Fibroblast of skin of back (primary cell): Measurements from ENCODE around the gene PDYN.
A peak's percentile ranks its signal among the peaks of the same experiment; 100 is the strongest.

ENCODE experiments used
- DNase-seq: peaks from one replicate; pipeline ENCODE4 v3.0.0-alpha.2; 2013

PDYN gene

DNA sequence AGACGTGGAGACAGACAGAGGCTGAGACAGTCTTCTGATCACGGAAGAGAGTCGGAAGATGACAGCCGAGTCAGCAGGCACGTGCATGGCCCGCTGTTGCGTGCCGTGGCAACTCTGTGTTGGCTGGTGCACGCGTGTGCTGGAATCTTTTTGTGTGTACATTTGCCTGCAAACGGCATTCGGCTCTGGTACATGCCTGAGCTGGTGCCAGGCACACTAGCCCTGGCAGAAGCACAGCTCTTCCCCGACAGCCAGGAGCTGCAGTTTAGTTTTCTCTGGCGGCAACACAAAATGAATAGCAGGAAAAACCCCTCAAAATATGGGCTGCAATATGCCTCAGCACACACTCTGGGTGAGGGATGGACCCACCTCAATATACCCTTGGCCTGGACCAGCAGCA lies 769 bp upstream of the PDYN start:
- no peak for DNase-seq

- DNase-seq: no peak
Observed at GRCh38 chr20:1992359-1993110, 1.3 kb downstream of the PDYN start.

DNA sequence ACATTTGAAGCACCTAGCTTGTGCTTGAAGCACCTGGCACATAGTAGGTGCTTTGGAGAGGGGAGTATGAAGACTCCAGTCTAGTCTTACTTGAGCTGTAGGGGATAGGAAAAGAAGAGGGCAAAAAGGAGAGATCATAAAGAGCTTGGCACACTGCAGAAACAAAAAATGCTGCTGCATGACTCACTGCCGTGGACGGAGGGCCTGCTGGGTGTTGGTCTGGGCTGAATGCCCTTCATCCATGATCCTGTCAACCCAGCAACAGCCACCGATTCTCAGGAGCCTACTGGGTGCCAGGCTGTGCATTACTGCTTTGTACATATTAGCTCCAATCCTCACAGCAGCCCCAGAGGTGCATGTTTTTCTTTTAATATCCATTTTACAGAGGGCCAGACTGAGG lies 6.0 kb downstream of the PDYN start:
- peak; percentile 9 for DNase-seq

GRCh38 chr20:1983301-1983700 lies 10.6 kb downstream of the PDYN start:
- DNase-seq: no peak

DNA sequence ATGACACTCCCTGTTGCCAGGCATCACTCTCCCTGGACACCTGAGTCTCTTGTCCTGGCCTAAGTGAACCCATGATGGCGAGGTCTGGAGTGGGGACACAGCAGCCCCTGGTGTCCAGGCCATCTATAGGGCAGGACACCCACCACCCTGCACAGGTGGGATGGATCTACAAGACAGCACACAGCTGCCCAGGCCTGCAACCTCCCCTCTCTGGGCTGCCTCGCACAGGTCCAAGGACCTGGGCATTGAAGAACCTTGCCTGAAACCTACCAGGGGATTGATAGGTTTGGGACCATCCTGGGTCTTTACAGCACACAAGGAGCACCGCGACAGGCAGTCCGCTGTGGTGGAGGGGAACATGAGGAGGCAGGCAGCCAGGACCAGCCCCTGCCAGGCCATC lies 11.2 kb downstream of the PDYN start:
- DNase-seq: no peak

DNA sequence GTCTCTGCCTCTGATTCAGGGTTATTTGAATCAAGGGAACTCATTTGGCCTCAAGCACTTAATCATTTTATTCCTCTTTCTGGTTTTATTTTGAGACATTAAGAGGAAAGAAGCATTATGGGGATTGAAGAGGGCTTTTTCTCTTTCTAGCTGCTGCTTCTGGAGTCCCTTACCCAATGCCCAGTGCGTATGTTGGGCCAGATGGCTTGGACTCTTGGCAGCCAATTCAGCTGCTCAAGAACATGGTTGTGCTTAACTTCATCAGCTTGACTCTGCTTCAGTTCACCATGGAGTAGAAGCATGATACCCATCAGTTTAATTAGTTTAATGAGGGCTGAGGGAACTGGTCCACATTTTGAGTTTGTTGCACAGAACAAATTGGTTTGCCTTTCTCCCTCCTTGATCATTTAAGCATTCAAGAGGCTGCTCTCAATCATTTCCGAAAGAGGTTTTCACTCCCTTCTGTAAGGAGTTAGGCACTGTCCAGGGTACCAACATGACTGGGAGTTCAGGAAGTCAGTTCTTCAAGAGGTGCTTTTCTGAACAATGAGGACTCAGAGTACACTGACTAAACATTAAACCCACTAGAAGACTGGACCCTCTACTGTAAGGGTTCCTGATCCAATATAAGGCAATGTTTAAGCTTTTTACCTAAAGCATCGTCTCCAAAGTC lies 14.6 kb downstream of the PDYN start:
- DNase-seq: no peak

GRCh38 chr20:1975291-1975690 lies 18.6 kb downstream of the PDYN start:
- no peak for DNase-seq

- no peak for DNase-seq
Observed at GRCh38 chr20:1973601-1974440, 20.0 kb downstream of the PDYN start.

GRCh38 chr20:1971893-1972586 lies 21.8 kb downstream of the PDYN start:
- DNase-seq: no peak

GRCh38 chr20:1968964-1969363 lies 24.9 kb downstream of the PDYN start:
- DNase-seq: no peak

DNA sequence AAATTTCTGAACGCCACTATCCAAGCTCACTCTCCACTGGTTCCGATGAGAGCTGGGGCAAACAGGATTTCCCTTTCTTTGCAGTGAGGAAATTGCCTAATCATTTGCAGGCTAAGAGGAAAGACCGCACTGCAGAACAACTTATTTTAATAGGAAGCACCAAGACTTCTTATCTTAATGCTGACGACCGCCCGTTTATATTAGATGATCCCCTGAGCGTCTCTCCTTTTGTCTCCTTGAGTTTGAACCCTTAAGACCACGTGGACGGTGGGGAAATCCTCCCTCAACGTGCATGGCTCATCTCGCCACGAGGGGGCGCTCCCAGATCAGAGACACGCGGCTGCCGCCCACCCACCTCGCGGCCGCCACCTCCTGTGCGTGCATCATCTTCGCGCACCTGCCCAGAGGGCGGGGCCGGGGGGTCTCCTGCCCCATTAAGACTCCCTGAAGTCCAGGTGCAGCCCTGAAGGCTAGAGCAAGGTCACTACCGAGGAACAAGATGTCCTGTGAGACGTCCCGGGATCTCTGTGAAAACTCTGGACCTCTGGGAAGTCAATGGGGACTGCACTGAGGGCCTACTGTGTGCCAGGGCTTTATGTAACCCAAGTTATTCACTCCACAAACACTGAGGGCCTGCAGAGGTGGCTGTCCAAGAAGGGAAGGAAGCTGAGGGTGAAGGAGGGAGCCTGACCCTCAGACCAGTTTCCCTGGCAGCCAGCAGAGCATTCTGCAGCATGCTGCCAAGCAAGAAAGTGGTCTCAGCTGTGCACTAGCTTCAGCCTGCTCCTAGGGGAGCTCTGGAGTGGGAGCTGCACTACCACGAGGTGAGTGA lies 28.1 kb downstream of the PDYN start:
- DNase-seq: peak; percentile 49

DNA sequence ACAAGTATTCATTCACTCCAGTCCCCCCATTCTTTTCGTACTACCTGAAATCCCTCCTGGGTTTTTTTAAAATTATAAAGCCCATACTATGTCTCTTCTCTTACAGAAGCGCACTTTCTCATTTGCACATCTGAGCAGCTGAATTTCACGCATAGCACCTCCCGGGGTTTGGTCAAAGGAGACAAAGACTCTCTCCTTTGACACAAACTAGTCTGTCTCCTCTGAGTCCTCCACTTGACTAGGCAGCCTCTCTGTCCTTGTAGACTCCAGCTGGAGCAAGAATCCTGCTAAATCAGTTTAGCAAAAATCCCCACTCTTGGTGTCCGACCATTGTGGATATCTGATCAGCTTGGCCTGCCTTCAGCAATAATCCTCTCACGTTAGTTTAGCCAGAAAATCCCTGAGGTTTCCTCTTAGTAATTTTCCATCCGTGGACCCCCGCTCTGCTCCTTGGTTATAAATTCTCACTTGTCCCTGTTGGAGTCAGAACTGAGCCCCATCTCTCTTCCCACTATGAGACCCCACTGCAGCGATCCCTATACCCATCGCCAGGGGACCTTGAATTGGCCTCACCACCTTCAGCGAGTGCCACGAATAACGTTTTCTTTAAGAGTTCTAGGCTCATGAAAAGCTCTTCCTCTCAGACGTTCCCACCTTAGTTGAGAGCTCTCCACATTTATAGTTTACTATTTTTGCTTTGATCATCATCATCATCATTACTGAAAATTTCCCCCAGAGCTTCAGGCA lies 29.0 kb downstream of the PDYN start:
- no peak for DNase-seq

DNA sequence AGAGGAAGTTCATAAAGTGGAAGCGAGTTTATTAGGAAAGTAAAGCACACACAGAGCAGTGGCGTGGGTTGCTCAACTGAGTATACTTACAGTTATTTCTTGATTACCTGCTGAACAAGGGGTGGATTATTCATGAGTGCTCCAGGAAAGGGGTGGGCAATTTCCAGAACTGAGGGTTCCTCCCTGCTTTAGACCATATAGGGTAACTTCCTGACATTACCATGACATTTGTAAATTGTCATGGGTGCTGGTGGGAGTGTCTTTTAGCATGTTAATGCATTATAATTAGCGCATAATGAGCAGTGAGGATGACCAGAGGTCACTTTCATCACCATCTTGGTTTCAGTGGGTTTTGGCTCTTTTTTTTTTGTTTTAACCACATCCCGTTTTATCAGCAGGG lies 29.8 kb downstream of the PDYN start:
- DNase-seq: no peak

- no peak for DNase-seq
Observed at GRCh38 chr20:1961374-1961773, 32.5 kb downstream of the PDYN start.

DNA sequence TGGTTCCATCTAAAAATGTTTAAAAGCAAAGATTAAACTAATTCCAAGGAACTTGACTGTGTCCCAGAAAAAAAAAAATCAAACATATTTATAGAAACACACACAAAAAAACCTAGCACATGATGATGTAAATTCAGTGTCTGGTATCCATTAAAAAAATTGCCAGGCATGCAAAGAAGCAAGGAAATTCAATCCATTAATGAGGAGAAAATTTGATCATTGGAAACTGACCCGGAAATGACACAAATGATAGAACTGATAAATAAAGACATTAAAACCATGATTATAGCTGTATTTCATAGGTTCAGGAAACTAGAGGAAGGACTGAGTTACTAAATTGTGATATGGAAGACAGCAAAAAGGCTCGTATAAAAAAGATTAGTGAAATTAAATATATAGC lies 34.7 kb downstream of the PDYN start:
- DNase-seq: no peak

DNA sequence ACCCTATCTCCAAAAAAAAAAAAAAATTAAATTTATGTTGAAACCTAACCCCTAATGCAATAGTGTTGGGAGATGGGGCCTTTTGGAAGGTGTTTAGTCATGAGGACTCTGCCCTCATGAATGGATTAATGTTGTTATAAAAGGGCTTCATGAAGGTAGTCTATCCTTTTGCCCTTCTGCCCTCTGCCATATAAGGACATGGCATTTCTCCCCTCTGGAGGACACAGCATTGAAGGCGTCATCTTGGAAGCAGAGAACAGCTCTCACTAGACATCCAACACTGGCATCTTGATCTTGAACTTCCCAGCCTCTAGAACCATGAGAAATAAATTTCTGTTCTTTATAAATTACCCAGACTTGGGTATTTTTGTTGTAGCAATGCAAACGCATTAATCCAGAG lies 35.4 kb downstream of the PDYN start:
- no peak for DNase-seq

GRCh38 chr20:1955217-1955616 lies 38.6 kb downstream of the PDYN start:
- no peak for DNase-seq

DNA sequence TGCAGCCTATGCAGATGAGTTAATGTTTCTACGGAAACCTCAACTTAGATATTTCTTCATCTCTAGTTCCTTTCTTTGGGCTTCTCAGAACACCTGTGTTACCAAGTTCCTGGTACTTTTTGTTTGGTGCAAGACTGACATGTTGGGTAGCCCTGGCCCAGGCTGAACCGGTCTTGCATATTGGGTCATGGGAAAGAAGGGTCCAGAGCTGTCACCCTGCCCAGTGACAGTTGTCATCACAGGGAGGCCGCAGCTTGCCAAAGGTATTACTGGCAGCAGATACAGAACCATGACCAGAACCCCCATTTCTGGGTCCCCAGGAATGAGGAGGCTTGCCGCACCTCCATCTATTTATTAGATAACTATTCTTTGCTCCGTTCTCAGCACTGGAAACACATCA lies 40.2 kb downstream of the PDYN start:
- DNase-seq: no peak

- no peak for DNase-seq
Observed at GRCh38 chr20:1952737-1953530, 40.9 kb downstream of the PDYN start.

DNA sequence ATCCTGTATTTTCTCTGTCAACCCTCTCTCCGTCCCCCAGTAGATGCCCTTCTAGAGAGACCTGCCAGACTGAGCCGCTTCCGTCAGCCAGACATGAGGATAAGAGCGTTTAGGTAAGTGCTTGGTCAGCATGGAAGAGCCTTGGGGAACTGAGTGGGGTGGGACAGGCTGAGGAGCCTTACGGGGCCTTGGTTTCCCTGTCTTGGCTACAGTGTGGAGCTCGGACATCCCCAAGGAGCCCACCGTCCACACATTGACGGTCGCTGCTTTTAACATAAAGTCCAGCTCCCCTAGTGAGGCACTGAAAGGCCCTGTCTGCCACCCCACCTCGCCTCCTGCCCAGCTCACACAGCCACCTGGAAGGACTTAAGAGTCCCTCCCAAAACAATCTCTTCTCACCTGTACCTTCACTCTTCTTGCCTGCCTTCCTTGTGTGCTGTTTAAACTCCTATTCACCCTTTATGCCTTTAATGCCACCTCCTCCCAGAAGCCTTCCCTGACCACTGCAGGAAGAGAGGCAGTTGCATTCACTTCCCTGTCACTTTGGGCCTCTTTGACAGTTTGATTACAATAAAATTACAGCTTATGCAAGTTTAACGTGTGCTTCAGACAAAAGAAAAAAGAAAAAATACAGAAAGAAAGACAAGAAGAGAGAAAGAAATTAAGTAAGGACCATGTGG lies 42.3 kb downstream of the PDYN start:
- DNase-seq: no peak
